A549 (cell line): ENCODE measurements around the gene SNW1. TPM values are rescaled to one million over a fixed set of nuclear protein-coding genes. Genes with fewer than 3 reads are reported as not detected.

Experiments
- ATAC-seq, 2 experiments: fragments of 200-7000 bp in 1 of 2; fragments of >200 bp in 1 of 2; cut with Nextera tagmentation in 1 of 2; cut with Tn5 transposase in 1 of 2; 3 replicates each; pipeline versions ENCODE4 v1.8.0 to v1.9.1; 2018 to 2020; ENCODE audit warnings: mild to moderate bottlenecking in 1 of 2, moderate library complexity in 1 of 2
- CTCF ChIA-PET: fragments of 300-600 bp; sonication (Branson Sonifier 250); formaldehyde crosslinking; extraction: SDS; loops from one replicate; lab custom pipeline; 2021; ENCODE audit warnings: antibody characterized with exemption, inconsistent platforms; lab: Yijun Ruan, JAX
- POLR2A ChIA-PET: fragments of 350-600 bp; formaldehyde crosslinking; extraction: SDS; loops from one replicate; lab custom pipeline; 2021; ENCODE audit warnings: antibody characterized with exemption, inconsistent platforms; lab: Yijun Ruan, JAX
- DNase-seq, 2 experiments: peaks; one replicate each; pipeline versions ENCODE4 v3.0.0 to v3.0.0-alpha.2; 2011 to 2016; ENCODE audit warnings: low read depth in 1 of 2, low spot score in 1 of 2
- FAIRE-seq: peaks from 2 replicates; lab custom pipeline; 2011; peaks lifted over from hg19 to GRCh38; lab: Jason Lieb, UNC
- H3K27ac ChIP-seq, 2 experiments: fragments of >200 bp; sonication (Bioruptor Twin); formaldehyde crosslinking; 3 replicates each; pipeline ENCODE4 v1.5.1; 2016 to 2017
- H3K4me1 ChIP-seq: fragments of >200 bp; sonication (Bioruptor Twin); formaldehyde crosslinking; 3 replicates; pipeline ENCODE4 v1.6.1; 2016
- H3K4me2 ChIP-seq: fragments of >200 bp; sonication (Bioruptor Twin); formaldehyde crosslinking; 3 replicates; pipeline ENCODE4 v1.6.1; 2016
- H3K4me3 ChIP-seq: fragments of >200 bp; sonication (Bioruptor Twin); formaldehyde crosslinking; 3 replicates; pipeline ENCODE4 v1.5.1; 2016
- H3K9me3 ChIP-seq: fragments of >200 bp; sonication (Bioruptor Twin); formaldehyde crosslinking; 3 replicates; pipeline ENCODE4 v1.6.1; 2016
- BCL3 ChIP-seq: fragments of >200 bp; sonication (Bioruptor Twin); formaldehyde crosslinking; IDR thresholded peaks from 3 replicates; pipeline ENCODE4 v1.6.1; 2016
- CHD2 ChIP-seq: fragments of 150-350 bp; IDR thresholded peaks from 2 replicates; pipeline ENCODE4 v1.6.1; 2014; ENCODE audit warnings: low read length; ENCODE audit not compliant: partially characterized antibody
- E2F6 ChIP-seq: IDR thresholded peaks from 2 replicates; pipeline ENCODE4 v1.6.1; 2012; ENCODE audit warnings: low read depth, borderline replicate concordance
- ELK1 ChIP-seq: fragments of 150-350 bp; IDR thresholded peaks from 2 replicates; pipeline ENCODE4 v1.6.1; 2014; ENCODE audit warnings: low read depth, mild to moderate bottlenecking, low read length
- FOSL2 ChIP-seq, 2 experiments: fragments of 450-650 bp in 1 of 2; fragments of >200 bp in 1 of 2; sonication (Bioruptor Twin) in 1 of 2; formaldehyde crosslinking; IDR thresholded peaks; 2 replicates each; pipeline versions ENCODE4 v1.5.0 to v1.6.1; 2016 to 2020; ENCODE audit warnings: mild to moderate bottlenecking in 1 of 2, moderate library complexity in 1 of 2
- FOXS1 ChIP-seq: fragments of 250-450 bp; sonication (Bioruptor Pico); IDR thresholded peaks from 2 replicates; pipeline ENCODE4 v1.5.0; 2020; ENCODE audit warnings: mild to moderate bottlenecking, moderate library complexity
- HDAC2 ChIP-seq: fragments of 200-600 bp; sonication (generic); IDR thresholded peaks from 2 replicates; pipeline ENCODE4 v1.6.1; 2016
- HES2 ChIP-seq: fragments of >200 bp; sonication (Bioruptor Twin); formaldehyde crosslinking; IDR thresholded peaks from 2 replicates; pipeline ENCODE4 v1.6.1; 2016
- HMGXB4 ChIP-seq: fragments of 250-450 bp; sonication (Bioruptor Pico); IDR thresholded peaks from 2 replicates; pipeline ENCODE4 v1.5.0; 2021; ENCODE audit warnings: mild to moderate bottlenecking, moderate library complexity, borderline replicate concordance
- HOXB5 ChIP-seq: fragments of 250-450 bp; sonication (Bioruptor Pico); IDR thresholded peaks from 2 replicates; pipeline ENCODE4 v1.5.0; 2020; ENCODE audit warnings: mild to moderate bottlenecking, moderate library complexity
- JUN ChIP-seq, 2 experiments: fragments of >200 bp; sonication (Bioruptor Twin); formaldehyde crosslinking; IDR thresholded peaks; 2 replicates in 1 of 2; 3 replicates in 1 of 2; pipeline ENCODE4 v1.6.1; 2016 to 2017
- JUNB ChIP-seq: fragments of >200 bp; sonication (Bioruptor Twin); formaldehyde crosslinking; IDR thresholded peaks from 2 replicates; pipeline ENCODE4 v1.6.1; 2016
- MAFK ChIP-seq: fragments of 450-650 bp; IDR thresholded peaks from 2 replicates; pipeline ENCODE4 v1.6.1; 2014; ENCODE audit not compliant: partially characterized antibody
- NFE2L2 ChIP-seq: fragments of 150-350 bp; conservative IDR thresholded peaks from 2 replicates; pipeline ENCODE4 v1.6.1; 2014; ENCODE audit warnings: low read length
- NR3C1 ChIP-seq: fragments of >200 bp; sonication (Bioruptor Twin); formaldehyde crosslinking; IDR thresholded peaks from 3 replicates; pipeline ENCODE4 v1.6.1; 2017
- PHF8 ChIP-seq: fragments of 200-600 bp; sonication (generic); IDR thresholded peaks from 2 replicates; pipeline ENCODE4 v1.6.1; 2016; ENCODE audit warnings: low read depth, mild to moderate bottlenecking, antibody characterized with exemption, moderate library complexity, borderline replicate concordance
- POLR2A ChIP-seq: IDR thresholded peaks from 2 replicates; pipeline ENCODE4 v1.6.1; 2012; ENCODE audit warnings: mild to moderate bottlenecking, low read length
- RAD21 ChIP-seq, 2 experiments: fragments of >200 bp in 1 of 2; sonication (Bioruptor Twin) in 1 of 2; formaldehyde crosslinking in 1 of 2; IDR thresholded peaks in 1 of 2; conservative IDR thresholded peaks in 1 of 2; 2 replicates in 1 of 2; 3 replicates in 1 of 2; pipeline ENCODE4 v1.6.1; 2012 to 2018; ENCODE audit warnings: inconsistent platforms in 1 of 2
- RCOR1 ChIP-seq: fragments of 150-350 bp; IDR thresholded peaks from 2 replicates; pipeline ENCODE4 v1.6.1; 2014; ENCODE audit warnings: antibody characterized with exemption, low read length, low read depth
- REST ChIP-seq: fragments of 200-600 bp; sonication (generic); IDR thresholded peaks from 2 replicates; pipeline ENCODE4 v1.6.1; 2016; ENCODE audit warnings: antibody characterized with exemption, mild to moderate bottlenecking, moderate library complexity
- RFX5 ChIP-seq: fragments of 450-650 bp; IDR thresholded peaks from 2 replicates; pipeline ENCODE4 v1.7.1; 2014; ENCODE audit warnings: antibody characterized with exemption, mild to moderate bottlenecking, moderate library complexity
- RNF2 ChIP-seq: fragments of 200-600 bp; sonication (generic); IDR thresholded peaks from 2 replicates; pipeline ENCODE4 v1.6.1; 2016; ENCODE audit warnings: low read depth, mild to moderate bottlenecking, antibody characterized with exemption, moderate library complexity, borderline replicate concordance
- SMC3 ChIP-seq: fragments of >200 bp; sonication (Bioruptor Twin); formaldehyde crosslinking; IDR thresholded peaks from 3 replicates; pipeline ENCODE4 v1.6.1; 2018; ENCODE audit warnings: inconsistent platforms
- SREBF2 ChIP-seq: fragments of 450-650 bp; IDR thresholded peaks from 2 replicates; pipeline ENCODE4 v1.6.1; 2014; ENCODE audit warnings: mild to moderate bottlenecking, moderate library complexity
- USF2 ChIP-seq: fragments of 450-650 bp; IDR thresholded peaks from 2 replicates; pipeline ENCODE4 v1.6.1; 2014; ENCODE audit warnings: antibody characterized with exemption
- ZFP36 ChIP-seq: fragments of 450-650 bp; IDR thresholded peaks from 2 replicates; pipeline ENCODE4 v1.6.1; 2014; ENCODE audit warnings: borderline replicate concordance; ENCODE audit not compliant: partially characterized antibody
- ZSCAN20 ChIP-seq: fragments of 250-450 bp; sonication (Bioruptor Pico); IDR thresholded peaks from 2 replicates; pipeline ENCODE4 v1.8.0; 2022; ENCODE audit warnings: mild to moderate bottlenecking, moderate library complexity
- WGBS: methylation state at CpG from one replicate; pipeline ENCODE4 v1.1.6; 2017; ENCODE audit errors: missing lambda C conversion rate; 5-methylcytosine and 5-hydroxymethylcytosine counted together
- polyA plus RNA-seq, 4 experiments: library from polyadenylated mRNA; depleted of rRNA in 3 of 4; stranded (reverse); fragments of >200 nt; fragmentation: RNase III in 1 of 4; extraction: RNeasy Plus Mini Kit Qiagen cat#74134 plus additional on column Dnase treatment in 1 of 4; gene quantifications; 2 replicates in 3 of 4; 3 replicates in 1 of 4; pipeline ENCODE4 v1.2.3, GENCODE V29; 2011 to 2017

The SNW1 gene
- polyA plus RNA-seq, 2 of the 4 experiments (the other 2 are of a cell fraction) = 64.8 to 84.0 TPM

- ChIA-PET POLR2A (no interaction called here), CTCF (interaction anchor here (0.9 kb wide), 1 partner anchor 97 kb away, joined by 3 read pairs; no protein-coding TSS in a partner anchor)
- Histone ChIP-seq H3K9me3 (no peaks in the 10 kb centered on the region), H3K4me2 (no peak overlapping the region), H3K4me1 (no peaks in the 10 kb centered on the region), H3K4me3 (no peak overlapping the region), H3K27ac (no peak overlapping the region)
- TF ChIP-seq BCL3 (no peak), REST (no peak), ZFP36 (no peak), HDAC2 (no peak), CHD2 (no peak), JUN (IDR thresholded peaks at IDR 0.05) (no peak), SMC3 (no peak), NR3C1 (no peak), SREBF2 (no peak), PHF8 (no peak), RFX5 (no peak), RCOR1 (no peak), ZSCAN20 (CRISPR knock-in tag) (no peak), NFE2L2 (no peak), HMGXB4 (CRISPR knock-in tag) (no peak), HES2 (no peak), E2F6 (no peak)
- FAIRE-seq (no peak), DNase-seq (no peak), ATAC-seq (no peak)
- WGBS = 90% methylated on average over 5 of the region's 5 CpGs
Observed at GRCh38 chr14:77717608-77718305, 43.2 kb downstream of the SNW1 start.

- no peaks in the 10 kb centered on the region for H3K9me3 ChIP-seq
- FAIRE-seq = no peak
- no peak overlapping the region for H3K4me2 ChIP-seq
- WGBS = 90% methylated on average over 6 of the region's 6 CpGs
- ATAC-seq = no peak
- peaks cover 2% of the 10 kb centered on the region; the same call in 1 of the 3 replicates for H3K4me1 ChIP-seq
- H3K27ac ChIP-seq = no peak overlapping the region
- POLR2A ChIA-PET = no interaction called here
- H3K4me3 ChIP-seq = no peak overlapping the region
- DNase-seq = no peak
- CTCF ChIA-PET = no interaction called here
- TF ChIP-seq USF2 (no peak), ELK1 (no peak), HOXB5 (no peak), JUN (IDR thresholded peaks at IDR 0.05) (no peak), RAD21 (conservative IDR thresholded peaks at IDR 0.05 in 1 of 2, IDR thresholded peaks at IDR 0.05 in 1 of 2) (no peak), MAFK (no peak), E2F6 (no peak), FOSL2 (IDR thresholded peaks at IDR 0.05) (no peak), FOSL2 (CRISPR knock-in tag; IDR thresholded peaks at IDR 0.05) (no peak), POLR2A (no peak), FOXS1 (no peak), SMC3 (no peak), JUNB (no peak), RNF2 (no peak)
Observed at GRCh38 chr14:77714926-77715325, 46.0 kb downstream of the SNW1 start.
